SJSA1 (cell line): ENCODE data around the gene ANAPC10. TPM values are rescaled to one million over a fixed set of nuclear protein-coding genes. Genes with fewer than 3 reads are reported as not detected.

Source experiments
- DNase-seq, 2 experiments: peaks; one replicate each; pipeline ENCODE4 v3.0.0-alpha.2; 2015 to 2020; ENCODE audit warnings: low spot score in 2 of 2, low read depth in 1 of 2
- H3K27ac ChIP-seq: fragments of 250-450 bp; sonication (Bioruptor Pico); 2 replicates; pipeline ENCODE4 v1.5.1; 2020; ENCODE audit warnings: mild to moderate bottlenecking, moderate library complexity
- H3K27me3 ChIP-seq: fragments of 250-450 bp; sonication (Bioruptor Pico); replicated peaks from 2 replicates; pipeline ENCODE4 v1.5.1; 2020; ENCODE audit warnings: mild to moderate bottlenecking, moderate library complexity
- H3K36me3 ChIP-seq: fragments of 250-450 bp; sonication (Bioruptor Pico); 2 replicates; pipeline ENCODE4 v1.5.1; 2020; ENCODE audit warnings: mild to moderate bottlenecking
- H3K4me1 ChIP-seq: fragments of 250-450 bp; sonication (Bioruptor Pico); replicated peaks from 2 replicates; pipeline ENCODE4 v1.6.1; 2021; ENCODE audit warnings: mild to moderate bottlenecking
- H3K4me3 ChIP-seq: fragments of 250-450 bp; sonication (Bioruptor Pico); 2 replicates; pipeline ENCODE4 v1.5.1; 2020; ENCODE audit warnings: mild to moderate bottlenecking
- H3K9me3 ChIP-seq: fragments of 250-450 bp; sonication (Bioruptor Pico); replicated peaks from 2 replicates; pipeline ENCODE4 v1.5.1; 2020; ENCODE audit warnings: mild to moderate bottlenecking
- total RNA-seq: library from RNA; depleted of rRNA; stranded (reverse); fragments of >200 nt; shearing (Covaris generic); gene quantifications from 2 replicates; pipeline ENCODE4 v1.2.3, GENCODE V29; 2014; rRNA removed

Gene ANAPC10
- total RNA-seq, 1 experiment from 2014 or later: 57.1 TPM

- Histone ChIP-seq H3K4me3 (no peak overlapping the region), H3K36me3 (no peaks in the 10 kb centered on the region), H3K4me1 (no peaks in the 10 kb centered on the region), H3K27ac (no peak overlapping the region), H3K9me3 (no peaks in the 10 kb centered on the region; the same call in 1 of the 2 replicates), H3K27me3 (no peaks in the 10 kb centered on the region)
- DNase-seq: no peak
Measured at GRCh38 chr4:144967161-144967560, 130.8 kb downstream of the ANAPC10 start.

GRCh38 chr4:144962300-144962699 is 135.7 kb downstream of the ANAPC10 start:
- no peak overlapping the region for H3K27ac ChIP-seq
- H3K9me3 ChIP-seq: no peaks in the 10 kb centered on the region
- no peak overlapping the region for H3K4me3 ChIP-seq
- no peaks in the 10 kb centered on the region for H3K4me1 ChIP-seq
- H3K36me3 ChIP-seq: no peaks in the 10 kb centered on the region
- DNase-seq: no peak
- H3K27me3 ChIP-seq: no peaks in the 10 kb centered on the region

DNA sequence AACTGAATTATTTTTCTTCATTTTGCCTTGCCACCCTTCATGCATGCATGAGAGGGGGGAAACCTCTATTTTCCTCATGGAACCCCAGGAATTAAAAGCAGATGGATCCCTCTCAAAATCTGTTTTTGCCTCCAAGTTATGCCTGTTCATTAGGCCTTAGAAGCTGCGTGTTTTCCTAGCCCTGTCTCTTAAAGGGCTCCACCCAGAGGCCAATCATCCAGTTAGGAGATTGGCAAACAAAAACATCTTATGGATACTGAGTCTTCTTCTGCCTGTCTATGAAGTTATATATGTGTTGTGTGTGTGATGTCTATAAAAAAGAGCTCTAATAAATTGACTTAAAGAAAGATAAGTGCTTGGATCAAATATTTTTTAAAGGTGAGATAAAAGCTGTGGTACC is 142.9 kb downstream of the ANAPC10 start:
- no peaks in the 10 kb centered on the region for H3K36me3 ChIP-seq
- no peak overlapping the region for H3K27ac ChIP-seq
- no peaks in the 10 kb centered on the region for H3K27me3 ChIP-seq
- no peaks in the 10 kb centered on the region for H3K9me3 ChIP-seq
- DNase-seq: no peak
- H3K4me1 ChIP-seq: no peaks in the 10 kb centered on the region
- no peak overlapping the region for H3K4me3 ChIP-seq

- Histone ChIP-seq H3K27me3 (no peaks in the 10 kb centered on the region), H3K27ac (no peak overlapping the region), H3K9me3 (no peaks in the 10 kb centered on the region), H3K4me1 (no peaks in the 10 kb centered on the region), H3K36me3 (no peaks in the 10 kb centered on the region), H3K4me3 (no peak overlapping the region)
- DNase-seq: no peak
Measured at GRCh38 chr4:144954230-144954629, 143.8 kb downstream of the ANAPC10 start.

- H3K36me3 ChIP-seq: no peaks in the 10 kb centered on the region
- no peak overlapping the region for H3K4me3 ChIP-seq
- DNase-seq: no peak
- no peak overlapping the region for H3K27ac ChIP-seq
- H3K27me3 ChIP-seq: no peaks in the 10 kb centered on the region
- H3K9me3 ChIP-seq: no peaks in the 10 kb centered on the region
- no peaks in the 10 kb centered on the region for H3K4me1 ChIP-seq
Measured at GRCh38 chr4:144948421-144948820, 149.6 kb downstream of the ANAPC10 start.

DNA sequence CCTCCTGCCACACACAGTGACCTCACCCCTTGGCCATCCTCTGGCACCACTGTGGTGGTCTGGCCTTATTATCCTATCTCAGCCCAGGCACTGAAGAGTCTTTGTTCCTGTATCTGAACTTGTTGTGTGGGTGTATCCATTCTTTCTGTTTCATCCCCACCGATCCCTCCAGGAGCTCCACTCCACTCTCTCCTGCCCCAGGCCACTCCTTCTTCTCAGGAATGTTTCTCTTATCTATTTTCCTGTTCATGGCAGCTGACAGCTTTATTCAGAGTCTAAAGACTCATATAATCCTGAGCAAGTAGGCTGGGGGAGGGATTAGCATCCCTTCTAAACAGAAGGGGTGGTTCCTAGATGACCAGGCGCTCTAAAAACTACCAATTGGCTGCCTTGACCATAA is 150.0 kb downstream of the ANAPC10 start:
- peak in 1 of 2 experiments; percentile 23 for DNase-seq
- Histone ChIP-seq H3K4me3 (no peak overlapping the region), H3K27me3 (no peaks in the 10 kb centered on the region), H3K4me1 (no peaks in the 10 kb centered on the region), H3K9me3 (no peaks in the 10 kb centered on the region), H3K27ac (no peak overlapping the region), H3K36me3 (no peaks in the 10 kb centered on the region)

Other genes starting within 250 kb of the ANAPC10 start
- gene ABCE1, start 115 bp upstream of the ANAPC10 start, total RNA-seq: 162 and 170 TPM in 2 replicates
- gene OTUD4, start 82.4 kb upstream of the ANAPC10 start, total RNA-seq: 7.8 and 9.0 TPM in 2 replicates